ENCODE measurements around the gene CDKN1C.
A peak's percentile ranks its signal among the peaks of the same experiment; 100 is the strongest.

Gene CDKN1C

GRCh38 chr11:2885678-2886081 lies at the start of gene CDKN1C:
Gene CDKN1C, minus strand, starts transcription at chr11:2885775. Its CDS starts 319 bp downstream, at chr11:2885456.
- peak; percentile 80 for DNase-seq

- no peak for DNase-seq
Observed at GRCh38 chr11:2934611-2935239, 49.1 kb upstream of the CDKN1C start.

- no peak for DNase-seq
Observed at GRCh38 chr11:2934021-2934550, 48.5 kb upstream of the CDKN1C start.

- DNase-seq: peak; percentile 62
Observed at GRCh38 chr11:2933375-2934020, 47.9 kb upstream of the CDKN1C start.

GRCh38 chr11:2932850-2933251 lies 47.3 kb upstream of the CDKN1C start:
- DNase-seq: no peak

GRCh38 chr11:2931771-2932738 lies 46.5 kb upstream of the CDKN1C start:
- DNase-seq: no peak

GRCh38 chr11:2931420-2931746 lies 45.8 kb upstream of the CDKN1C start:
- DNase-seq: no peak

- DNase-seq: peak; percentile 59
Observed at GRCh38 chr11:2930704-2931419, 45.3 kb upstream of the CDKN1C start.

- DNase-seq: no peak
Observed at GRCh38 chr11:2929950-2930703, 44.6 kb upstream of the CDKN1C start.

- DNase-seq: peak; percentile 73
Observed at GRCh38 chr11:2929531-2929949, 44.0 kb upstream of the CDKN1C start.

GRCh38 chr11:2928605-2929530 lies 43.3 kb upstream of the CDKN1C start, which contains the start of gene PHLDA2:
Gene PHLDA2, minus strand, starts transcription at chr11:2929420. Its CDS starts 56 bp downstream, at chr11:2929364.
- peak; percentile 73 for DNase-seq

GRCh38 chr11:2927851-2928604 lies 42.5 kb upstream of the CDKN1C start:
- DNase-seq: no peak

GRCh38 chr11:2927121-2927800 lies 41.7 kb upstream of the CDKN1C start:
- no peak for DNase-seq

GRCh38 chr11:2926611-2927051 lies 41.1 kb upstream of the CDKN1C start:
- DNase-seq: no peak

GRCh38 chr11:2924821-2925675 lies 39.5 kb upstream of the CDKN1C start:
- no peak for DNase-seq

- DNase-seq: no peak
Observed at GRCh38 chr11:2924381-2924780, 38.8 kb upstream of the CDKN1C start.

GRCh38 chr11:2923446-2924375 lies 38.1 kb upstream of the CDKN1C start:
- DNase-seq: no peak
